ENCODE results near the gene UBC. TPM values are rescaled to one million over a fixed set of nuclear protein-coding genes. Genes with fewer than 3 reads are reported as not detected.

The UBC gene
- total and polyA plus RNA-seq, 4 donors: 1,113 to 1,682 (median 1,303) TPM

DNA sequence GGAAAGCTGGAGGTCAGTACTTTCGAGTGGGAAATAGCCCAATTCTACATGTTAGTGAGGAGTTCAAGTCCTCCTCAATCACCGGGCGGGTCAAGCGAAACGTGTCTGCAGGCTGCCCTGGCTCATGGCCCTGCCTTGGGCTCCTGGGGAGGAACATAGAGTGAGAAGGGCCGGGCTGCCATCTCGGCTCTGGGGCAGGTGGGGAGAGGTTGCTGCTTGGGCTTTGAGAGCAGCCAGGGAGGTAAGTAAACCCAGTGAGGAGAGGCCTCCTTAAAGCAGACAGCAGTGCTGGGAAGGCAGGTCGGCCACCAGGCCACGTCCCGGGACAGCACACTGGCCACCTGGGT lies 32.0 kb upstream of the UBC start:
- H3K27ac ChIP-seq (ENCODE audit: low read depth in 1 of 2, low read length in 1 of 2): no peak overlapping the region
- no peak overlapping the region for H3K4me3 ChIP-seq
- TF ChIP-seq, protein P1, sequence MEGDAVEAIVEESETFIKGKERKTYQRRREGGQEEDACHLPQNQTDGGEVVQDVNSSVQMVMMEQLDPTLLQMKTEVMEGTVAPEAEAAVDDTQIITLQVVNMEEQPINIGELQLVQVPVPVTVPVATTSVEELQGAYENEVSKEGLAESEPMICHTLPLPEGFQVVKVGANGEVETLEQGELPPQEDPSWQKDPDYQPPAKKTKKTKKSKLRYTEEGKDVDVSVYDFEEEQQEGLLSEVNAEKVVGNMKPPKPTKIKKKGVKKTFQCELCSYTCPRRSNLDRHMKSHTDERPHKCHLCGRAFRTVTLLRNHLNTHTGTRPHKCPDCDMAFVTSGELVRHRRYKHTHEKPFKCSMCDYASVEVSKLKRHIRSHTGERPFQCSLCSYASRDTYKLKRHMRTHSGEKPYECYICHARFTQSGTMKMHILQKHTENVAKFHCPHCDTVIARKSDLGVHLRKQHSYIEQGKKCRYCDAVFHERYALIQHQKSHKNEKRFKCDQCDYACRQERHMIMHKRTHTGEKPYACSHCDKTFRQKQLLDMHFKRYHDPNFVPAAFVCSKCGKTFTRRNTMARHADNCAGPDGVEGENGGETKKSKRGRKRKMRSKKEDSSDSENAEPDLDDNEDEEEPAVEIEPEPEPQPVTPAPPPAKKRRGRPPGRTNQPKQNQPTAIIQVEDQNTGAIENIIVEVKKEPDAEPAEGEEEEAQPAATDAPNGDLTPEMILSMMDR (IDR thresholded peaks at IDR 0.05; ENCODE audit: control extremely low read depth, extremely low read depth): no peak
- ATAC-seq (ENCODE audit: insufficient read depth, low FRiP score) (no peak), DNase-seq (no peak)
- H3K9ac ChIP-seq (ENCODE audit: insufficient read depth in 1 of 2, low read length in 2 of 2): no peak overlapping the region
- 76 to 89% methylated on average over 10 of the region's 10 CpGs for WGBS, 2 donors
- H3K36me3 ChIP-seq (ENCODE audit: control insufficient read depth in 4 of 4, insufficient read depth in 4 of 4, low read length in 4 of 4): peaks cover 5 to 40% (median 17%) of the 10 kb centered on the region in 4 donors
- H3K27me3 ChIP-seq (ENCODE audit: control insufficient read depth in 3 of 3, insufficient read depth in 3 of 3, low read length in 2 of 3): no peaks in the 10 kb centered on the region
- H3K9me3 ChIP-seq (ENCODE audit: control insufficient read depth in 4 of 4, insufficient read depth in 3 of 4, low read length in 3 of 4): no peaks in the 10 kb centered on the region
- no peaks in the 10 kb centered on the region for H3K4me1 ChIP-seq (ENCODE audit: control insufficient read depth in 5 of 5, insufficient read depth in 5 of 5, low read length in 5 of 5)

DNA sequence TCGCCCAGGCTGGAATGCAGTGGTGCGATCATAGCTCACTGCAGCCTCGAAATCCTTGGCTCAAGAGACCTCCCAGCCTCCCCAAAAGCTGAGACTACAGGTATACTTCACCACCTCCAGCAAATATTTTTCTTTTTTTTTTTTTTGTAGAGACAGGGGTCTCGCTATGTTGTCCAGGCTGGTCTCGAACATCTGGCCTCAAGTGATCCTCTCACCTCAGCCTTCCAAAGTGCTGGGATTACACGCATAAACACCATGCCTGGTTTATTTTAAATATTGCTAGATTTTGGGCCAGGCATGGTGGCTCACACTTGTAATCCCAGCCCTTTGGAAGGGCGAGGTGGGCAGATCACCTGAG lies 26.7 kb upstream of the UBC start:
- Histone ChIP-seq H3K9me3 (ENCODE audit: control insufficient read depth in 4 of 4, insufficient read depth in 3 of 4, low read length in 3 of 4) (no peaks in the 10 kb centered on the region), H3K27me3 (ENCODE audit: control insufficient read depth in 3 of 3, insufficient read depth in 3 of 3, low read length in 2 of 3) (no peaks in the 10 kb centered on the region), H3K36me3 (ENCODE audit: control insufficient read depth in 4 of 4, insufficient read depth in 4 of 4, low read length in 4 of 4) (peaks cover 0 to 6% (median 1%) of the 10 kb centered on the region in 4 donors), H3K4me1 (ENCODE audit: control insufficient read depth in 5 of 5, insufficient read depth in 5 of 5, low read length in 5 of 5) (peaks cover 0 to 20% (median 2%) of the 10 kb centered on the region in 5 donors), H3K4me3 (no peak overlapping the region), H3K9ac (ENCODE audit: insufficient read depth in 1 of 2, low read length in 2 of 2) (no peak overlapping the region), H3K27ac (ENCODE audit: low read depth in 1 of 2, low read length in 1 of 2) (peak overlapping the region; percentile 38 to 89)
- DNase-seq (no peak), ATAC-seq (ENCODE audit: insufficient read depth, low FRiP score) (no peak)
- 61 to 80% methylated on average over 7 of the region's 7 CpGs for WGBS, 2 donors
- TF ChIP-seq, protein P1 (IDR thresholded peaks at IDR 0.05; ENCODE audit: control extremely low read depth, extremely low read depth): no peak

DNA sequence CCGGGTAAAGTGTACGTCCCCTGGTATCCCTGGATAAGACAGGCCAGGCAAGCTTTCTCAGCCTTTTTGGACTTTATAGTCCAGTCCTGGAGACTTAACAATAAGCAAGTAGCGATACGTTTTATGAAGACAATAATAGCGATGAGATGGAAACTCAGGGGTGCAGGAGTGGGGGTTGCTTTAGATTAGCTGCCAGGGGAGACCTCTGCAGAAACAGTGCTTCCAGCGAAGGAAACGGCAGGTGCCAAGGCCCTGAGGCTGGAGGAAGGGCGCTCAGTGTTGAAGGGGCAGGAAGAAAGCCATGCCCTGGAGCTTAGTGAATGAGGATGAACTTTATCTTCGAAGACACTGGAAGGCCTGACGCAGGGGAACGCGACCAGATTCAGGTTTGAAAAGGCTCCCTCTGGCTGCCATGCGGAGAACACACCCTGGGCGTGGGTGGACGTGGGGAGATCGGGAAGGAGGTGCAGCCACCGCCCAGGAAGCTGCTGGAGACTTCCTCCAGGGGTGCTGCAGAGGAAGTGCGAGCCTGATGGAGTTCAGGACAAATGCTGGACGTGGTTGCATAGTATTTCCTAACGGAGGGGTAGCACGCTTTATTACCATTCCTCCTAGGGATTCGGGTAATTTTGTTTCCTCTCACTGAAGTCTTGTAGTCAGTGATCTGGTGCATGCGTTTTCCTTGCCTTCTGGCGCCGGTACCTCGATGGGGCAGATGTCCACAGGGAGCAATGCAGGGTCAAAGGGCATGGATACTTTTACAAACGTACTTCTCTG lies 26.1 kb upstream of the UBC start:
- ATAC-seq (ENCODE audit: insufficient read depth, low FRiP score): peak; percentile 68
- Histone ChIP-seq H3K9ac (ENCODE audit: insufficient read depth in 1 of 2, low read length in 2 of 2) (peak overlapping the region in 1 of 2 donors; percentile 30), H3K4me1 (ENCODE audit: control insufficient read depth in 5 of 5, insufficient read depth in 5 of 5, low read length in 5 of 5) (peaks cover 0 to 20% (median 2%) of the 10 kb centered on the region in 5 donors), H3K27me3 (ENCODE audit: control insufficient read depth in 3 of 3, insufficient read depth in 3 of 3, low read length in 2 of 3) (no peaks in the 10 kb centered on the region), H3K36me3 (ENCODE audit: control insufficient read depth in 4 of 4, insufficient read depth in 4 of 4, low read length in 4 of 4) (peaks cover 0 to 6% (median 0%) of the 10 kb centered on the region in 4 donors), H3K4me3 (no peak overlapping the region), H3K9me3 (ENCODE audit: control insufficient read depth in 4 of 4, insufficient read depth in 3 of 4, low read length in 3 of 4) (no peaks in the 10 kb centered on the region), H3K27ac (ENCODE audit: low read depth in 1 of 2, low read length in 1 of 2) (peak overlapping the region; percentile 51 to 89)
- 4 to 8% methylated on average over 27 of the region's 27 CpGs for WGBS, 2 donors
- TF ChIP-seq, protein P1 (IDR thresholded peaks at IDR 0.05; ENCODE audit: control extremely low read depth, extremely low read depth): peak; percentile 78
- peak; percentile 86 to 88 (median 88) for DNase-seq

DNA sequence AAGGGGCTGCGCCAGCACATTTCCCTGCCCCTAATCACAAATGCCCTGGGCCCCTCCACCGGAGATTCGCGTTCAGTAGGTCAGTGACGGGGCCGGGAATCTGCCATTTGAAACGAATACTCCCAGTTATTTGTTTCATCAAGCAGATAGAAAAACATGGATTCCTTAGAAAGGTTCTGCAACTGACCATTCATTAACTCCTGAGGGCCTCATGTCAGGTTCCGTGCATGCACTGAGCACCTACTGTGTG lies 25.6 kb upstream of the UBC start:
- H3K9me3 ChIP-seq (ENCODE audit: control insufficient read depth in 4 of 4, insufficient read depth in 3 of 4, low read length in 3 of 4): no peaks in the 10 kb centered on the region
- peak overlapping the region; percentile 51 to 89 for H3K27ac ChIP-seq (ENCODE audit: low read depth in 1 of 2, low read length in 1 of 2)
- ATAC-seq (ENCODE audit: insufficient read depth, low FRiP score): no peak
- TF ChIP-seq, protein P1 (IDR thresholded peaks at IDR 0.05; ENCODE audit: control extremely low read depth, extremely low read depth): no peak
- peaks cover 0 to 20% (median 2%) of the 10 kb centered on the region in 5 donors for H3K4me1 ChIP-seq (ENCODE audit: control insufficient read depth in 5 of 5, insufficient read depth in 5 of 5, low read length in 5 of 5)
- no peak overlapping the region for H3K4me3 ChIP-seq
- H3K36me3 ChIP-seq (ENCODE audit: control insufficient read depth in 4 of 4, insufficient read depth in 4 of 4, low read length in 4 of 4): peaks cover 0 to 6% (median 0%) of the 10 kb centered on the region in 4 donors
- no peak for DNase-seq
- WGBS, 2 donors: 0 to 2% methylated on average over 8 of the region's 8 CpGs
- H3K27me3 ChIP-seq (ENCODE audit: control insufficient read depth in 3 of 3, insufficient read depth in 3 of 3, low read length in 2 of 3): no peaks in the 10 kb centered on the region
- peak overlapping the region in 1 of 2 donors; percentile 30 for H3K9ac ChIP-seq (ENCODE audit: insufficient read depth in 1 of 2, low read length in 2 of 2)

Data from lung (tissue), 12 donors.